Lower leg skin (tissue), 3 donors: Measurements from ENCODE around the gene C11orf86.

Experiments used
- POLR2A ChIP-seq, 2 donors: fragments of 450-650 bp; IDR thresholded peaks; one replicate each; pipeline ENCODE4 v1.6.1; 2016 to 2017; ENCODE audit warnings: antibody characterized with exemption in 2 of 2, mild to moderate bottlenecking in 1 of 2, moderate library complexity in 1 of 2
- TF ChIP-seq, protein P1 (sequence below), 3 donors: fragments of 450-650 bp; IDR thresholded peaks; one replicate each; pipeline ENCODE4 v1.5.1; 2016; ENCODE audit warnings: antibody characterized with exemption in 3 of 3, mild to moderate bottlenecking in 3 of 3, moderate library complexity in 2 of 3

GRCh38 chr11:66986178-66986545, 11.1 kb downstream of the C11orf86 start:
- TF ChIP-seq, protein P1, sequence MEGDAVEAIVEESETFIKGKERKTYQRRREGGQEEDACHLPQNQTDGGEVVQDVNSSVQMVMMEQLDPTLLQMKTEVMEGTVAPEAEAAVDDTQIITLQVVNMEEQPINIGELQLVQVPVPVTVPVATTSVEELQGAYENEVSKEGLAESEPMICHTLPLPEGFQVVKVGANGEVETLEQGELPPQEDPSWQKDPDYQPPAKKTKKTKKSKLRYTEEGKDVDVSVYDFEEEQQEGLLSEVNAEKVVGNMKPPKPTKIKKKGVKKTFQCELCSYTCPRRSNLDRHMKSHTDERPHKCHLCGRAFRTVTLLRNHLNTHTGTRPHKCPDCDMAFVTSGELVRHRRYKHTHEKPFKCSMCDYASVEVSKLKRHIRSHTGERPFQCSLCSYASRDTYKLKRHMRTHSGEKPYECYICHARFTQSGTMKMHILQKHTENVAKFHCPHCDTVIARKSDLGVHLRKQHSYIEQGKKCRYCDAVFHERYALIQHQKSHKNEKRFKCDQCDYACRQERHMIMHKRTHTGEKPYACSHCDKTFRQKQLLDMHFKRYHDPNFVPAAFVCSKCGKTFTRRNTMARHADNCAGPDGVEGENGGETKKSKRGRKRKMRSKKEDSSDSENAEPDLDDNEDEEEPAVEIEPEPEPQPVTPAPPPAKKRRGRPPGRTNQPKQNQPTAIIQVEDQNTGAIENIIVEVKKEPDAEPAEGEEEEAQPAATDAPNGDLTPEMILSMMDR (IDR thresholded peaks at IDR 0.05), result no peak
- no peak for TF ChIP-seq POLR2A (IDR thresholded peaks at IDR 0.05)
